PC-9 (cell line): ENCODE measurements around the gene CD4. TPM values are rescaled to one million over a fixed set of nuclear protein-coding genes. Genes with fewer than 3 reads are reported as not detected.

ENCODE experiments used
- BruUV-seq: library from RNA; stranded (reverse); fragments of 400-500 nt; replicated peaks from 2 replicates; lab custom pipeline; 2021; lab: Mats Ljungman, UMichigan
- CTCF ChIA-PET: fragments of 300-600 bp; sonication (Branson Sonifier 250); formaldehyde crosslinking; loops from one replicate; lab custom pipeline; 2022; ENCODE audit warnings: antibody characterized with exemption; lab: Charles Lee
- POLR2A ChIA-PET: fragments of 300-600 bp; sonication (Branson Sonifier 250); formaldehyde crosslinking; loops from one replicate; lab custom pipeline; 2022; ENCODE audit warnings: antibody characterized with exemption; ENCODE audit not compliant: unreplicated experiment; lab: Charles Lee
- DNase-seq, 2 experiments: peaks; one replicate each; pipeline versions ENCODE4 v3.0.0 to v3.0.0-alpha.2; 2015 to 2022; ENCODE audit warnings: mixed read lengths in 1 of 2
- H2AFZ ChIP-seq: fragments of 200-600 bp; sonication (generic); 2 replicates; pipeline ENCODE4 v1.8.1; 2017; ENCODE audit warnings: antibody characterized with exemption
- H3F3A ChIP-seq: fragments of 200-600 bp; sonication (generic); 2 replicates; pipeline ENCODE4 v1.8.1; 2017; ENCODE audit warnings: antibody characterized with exemption, mild to moderate bottlenecking, low read depth; ENCODE audit not compliant: insufficient read depth
- H3K27ac ChIP-seq: fragments of 200-600 bp; sonication (generic); 2 replicates; pipeline ENCODE4 v1.6.1; 2016; ENCODE audit warnings: mixed run types
- H3K27me3 ChIP-seq: fragments of 200-600 bp; sonication (generic); 2 replicates; pipeline ENCODE4 v1.6.1; 2016; ENCODE audit warnings: low read depth, mixed run types; ENCODE audit not compliant: insufficient read depth
- H3K36me3 ChIP-seq: fragments of 200-600 bp; sonication (generic); 2 replicates; pipeline ENCODE4 v1.6.1; 2016; ENCODE audit warnings: low read depth, mixed run types
- H3K4me1 ChIP-seq: fragments of 200-600 bp; sonication (generic); replicated peaks from 2 replicates; pipeline ENCODE4 v1.6.1; 2016; ENCODE audit warnings: mixed run types; ENCODE audit not compliant: insufficient read depth
- H3K4me2 ChIP-seq: fragments of 200-600 bp; sonication (generic); 2 replicates; pipeline ENCODE4 v1.6.1; 2017; ENCODE audit warnings: mixed run types
- H3K4me3 ChIP-seq: fragments of 200-600 bp; sonication (generic); 2 replicates; pipeline ENCODE4 v1.6.1; 2016; ENCODE audit warnings: mixed run types
- H3K79me2 ChIP-seq: fragments of 200-600 bp; sonication (generic); 2 replicates; pipeline ENCODE4 v1.6.1; 2017; ENCODE audit warnings: low read depth, mixed run types
- H3K9me2 ChIP-seq: fragments of 200-600 bp; sonication (generic); 2 replicates; pipeline ENCODE4 v1.8.1; 2017; ENCODE audit warnings: mild to moderate bottlenecking; ENCODE audit not compliant: insufficient read depth
- H3K9me3 ChIP-seq: fragments of 200-600 bp; sonication (generic); 2 replicates; pipeline ENCODE4 v1.8.1; 2016; ENCODE audit warnings: low read depth; ENCODE audit not compliant: insufficient read depth
- H4K20me1 ChIP-seq: fragments of 200-600 bp; sonication (generic); 2 replicates; pipeline ENCODE4 v1.8.1; 2017; ENCODE audit not compliant: insufficient read depth
- EZH2 ChIP-seq: fragments of 200-600 bp; sonication (generic); IDR thresholded peaks from 2 replicates; pipeline ENCODE4 v1.8.0; 2017; ENCODE audit warnings: antibody characterized with exemption, low read depth
- intact Hi-C: fragments of 100-400 bp; cut with micrococcal nuclease; formaldehyde crosslinking; loops from one replicate; pipeline ENCODE4 v1.10.0; 2022; ENCODE audit not compliant: unreplicated experiment
- total RNA-seq: library from RNA; stranded (reverse); gene quantifications from 2 replicates; pipeline ENCODE4 v1.2.3, GENCODE V29; 2021
- TF ChIP-seq, protein P1 (sequence below): fragments of 200-600 bp; sonication (generic); conservative IDR thresholded peaks from 2 replicates; pipeline ENCODE4 v1.6.1; 2017; ENCODE audit warnings: mixed run types, antibody characterized with exemption, mild to moderate bottlenecking, moderate library complexity

CD4 gene
- total RNA-seq, 1 experiment from 2014 or later = 1.0 TPM

DNA sequence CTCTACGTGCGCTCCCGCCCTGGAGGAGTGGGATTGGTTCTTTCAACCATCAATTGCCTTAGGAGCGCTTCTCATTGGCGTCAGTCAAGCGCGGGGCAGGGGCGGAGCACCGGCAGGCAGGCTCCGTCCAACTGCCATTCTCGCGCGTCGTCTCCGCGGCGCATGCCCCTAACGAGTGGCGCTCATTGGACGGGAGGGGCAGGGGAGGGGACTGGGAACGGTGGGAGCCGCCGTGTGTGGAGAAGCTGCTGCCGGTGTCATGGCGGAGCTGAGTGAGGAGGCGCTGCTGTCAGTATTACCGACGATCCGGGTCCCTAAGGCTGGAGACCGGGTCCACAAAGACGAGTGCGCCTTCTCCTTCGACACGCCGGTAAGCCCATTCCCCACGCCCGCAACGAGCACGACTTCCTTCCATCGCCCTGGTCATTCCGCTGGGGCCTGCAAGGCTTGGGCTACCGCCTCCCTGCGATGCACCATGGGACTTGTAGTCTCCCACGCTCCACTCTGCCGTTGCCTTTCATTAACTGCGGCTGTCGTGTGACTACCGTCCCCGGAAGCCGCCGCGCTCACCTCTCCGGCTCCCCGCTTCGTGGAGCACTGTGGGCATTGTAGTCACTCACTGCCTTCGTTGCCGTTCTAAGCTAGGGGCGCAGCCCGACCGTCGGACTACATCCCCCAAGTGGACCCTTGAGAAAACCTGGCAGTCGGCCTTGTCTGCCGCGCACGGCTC is 62.8 kb downstream of the CD4 start, which contains the start of gene USP5:
Gene USP5, plus strand, starts transcription at position 230 of the 730 bp plus-strand sequence. Its CDS starts 30 bp downstream, at position 260.
- peaks cover 48% of the 10 kb centered on the region for H3K79me2 ChIP-seq
- H3K36me3 ChIP-seq = peaks cover 14% of the 10 kb centered on the region
- H3K4me3 ChIP-seq = peak within 1 kb of the TSS; percentile 83
- H2AFZ ChIP-seq = peak within 1 kb of the TSS; percentile 91
- peak within 1 kb of the TSS; percentile 69 for H3K27ac ChIP-seq
- POLR2A ChIA-PET = interaction anchor here (0.5 to 3.1 kb wide), 18 partner anchors 16 to 801 kb away, joined by 3 to 31 read pairs (median 4); partner anchors contain the start of genes C12orf57, COPS7A, LPCAT3 and PTMS
- intact Hi-C loops = loop anchor here (1.0 to 5.0 kb wide), 11 partner anchors 15 to 285 kb away; partner anchors contain the start of genes LRRC23, MLF2, NOP2 and PTMS
- peaks cover 24% of the 10 kb centered on the region; the same call in 1 of the 2 replicates for H3F3A ChIP-seq
- no TSS peak for BruUV-seq
- peak within 1 kb of the TSS; percentile 96 for H3K4me2 ChIP-seq
- no peaks in the 10 kb centered on the region for H3K27me3 ChIP-seq
- H3K9me3 ChIP-seq = no peaks in the 10 kb centered on the region
- peaks cover 10% of the 10 kb centered on the region; the same call in 1 of the 2 replicates for H4K20me1 ChIP-seq
- CTCF ChIA-PET = interaction anchor here (0.6 to 2.0 kb wide), 14 partner anchors 16 to 294 kb away, joined by 3 to 17 read pairs (median 6); partner anchors contain the start of genes MLF2, PTMS, SPSB2 and ZNF384
- no peaks in the 10 kb centered on the region for H3K9me2 ChIP-seq
- no peak for TF ChIP-seq EZH2
- TF ChIP-seq, protein P1, sequence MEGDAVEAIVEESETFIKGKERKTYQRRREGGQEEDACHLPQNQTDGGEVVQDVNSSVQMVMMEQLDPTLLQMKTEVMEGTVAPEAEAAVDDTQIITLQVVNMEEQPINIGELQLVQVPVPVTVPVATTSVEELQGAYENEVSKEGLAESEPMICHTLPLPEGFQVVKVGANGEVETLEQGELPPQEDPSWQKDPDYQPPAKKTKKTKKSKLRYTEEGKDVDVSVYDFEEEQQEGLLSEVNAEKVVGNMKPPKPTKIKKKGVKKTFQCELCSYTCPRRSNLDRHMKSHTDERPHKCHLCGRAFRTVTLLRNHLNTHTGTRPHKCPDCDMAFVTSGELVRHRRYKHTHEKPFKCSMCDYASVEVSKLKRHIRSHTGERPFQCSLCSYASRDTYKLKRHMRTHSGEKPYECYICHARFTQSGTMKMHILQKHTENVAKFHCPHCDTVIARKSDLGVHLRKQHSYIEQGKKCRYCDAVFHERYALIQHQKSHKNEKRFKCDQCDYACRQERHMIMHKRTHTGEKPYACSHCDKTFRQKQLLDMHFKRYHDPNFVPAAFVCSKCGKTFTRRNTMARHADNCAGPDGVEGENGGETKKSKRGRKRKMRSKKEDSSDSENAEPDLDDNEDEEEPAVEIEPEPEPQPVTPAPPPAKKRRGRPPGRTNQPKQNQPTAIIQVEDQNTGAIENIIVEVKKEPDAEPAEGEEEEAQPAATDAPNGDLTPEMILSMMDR = no peak
- H3K4me1 ChIP-seq = peaks cover 25% of the 10 kb centered on the region
- peak; percentile 99 to 100 for DNase-seq

DNA sequence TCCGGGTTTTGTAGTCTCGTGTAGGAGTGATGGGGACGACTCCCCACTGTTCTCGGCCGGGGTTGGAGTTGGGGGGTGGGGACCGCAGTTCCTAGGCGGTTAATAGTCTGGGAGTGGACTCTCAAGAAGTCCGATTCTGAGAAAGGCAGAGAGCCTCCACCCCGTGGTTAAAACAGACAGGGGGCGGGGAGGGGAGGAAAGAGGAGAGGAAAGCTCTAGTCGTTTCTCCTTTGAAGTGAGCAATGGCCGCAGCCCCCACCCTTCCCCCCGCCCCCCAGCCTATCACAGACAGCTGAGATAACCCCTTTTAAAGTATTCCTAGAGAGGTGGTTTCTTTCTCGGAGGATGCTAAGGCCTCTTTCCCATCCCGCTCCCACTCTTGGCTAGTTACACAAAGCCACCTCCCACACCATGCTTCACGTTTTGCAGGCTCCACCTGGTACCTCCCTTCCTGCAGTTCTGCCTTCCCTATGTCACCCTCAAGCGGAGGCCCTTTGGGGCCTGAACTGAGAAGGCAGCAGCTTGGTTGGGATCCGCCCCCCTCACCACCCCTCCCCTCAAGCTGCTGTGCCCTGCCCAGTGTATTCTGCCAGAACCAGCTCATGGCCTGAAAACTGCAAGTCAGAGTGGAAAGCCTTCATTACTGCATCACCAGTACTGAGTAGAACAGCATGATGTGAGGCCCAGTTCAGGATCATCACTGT is 63.5 kb downstream of the CD4 start:
- peak overlapping the region; percentile 83 for H3K4me3 ChIP-seq
- H3K4me2 ChIP-seq = peak overlapping the region; percentile 96
- DNase-seq = peak; percentile 75 to 88
- POLR2A ChIA-PET = interaction anchor here (0.5 to 3.1 kb wide), 17 partner anchors 14 to 864 kb away, joined by 3 to 31 read pairs (median 4); partner anchors contain the start of genes C12orf57, COPS7A, MLF2 and PTMS
- peaks cover 48% of the 10 kb centered on the region for H3K79me2 ChIP-seq
- H3K36me3 ChIP-seq = peaks cover 19% of the 10 kb centered on the region
- intact Hi-C loops = loop anchor here (1.0 to 5.0 kb wide), 8 partner anchors 14 to 286 kb away; partner anchors contain the start of genes LRRC23, MLF2, NOP2 and PTMS
- no peak for TF ChIP-seq EZH2
- TF ChIP-seq, protein P1 = no peak
- H2AFZ ChIP-seq = peak overlapping the region; percentile 55; the same call in 1 of the 2 replicates
- BruUV-seq = no TSS peak
- H3F3A ChIP-seq = peaks cover 24% of the 10 kb centered on the region; the same call in 1 of the 2 replicates
- H3K4me1 ChIP-seq = peaks cover 25% of the 10 kb centered on the region
- H3K9me3 ChIP-seq = no peaks in the 10 kb centered on the region
- no peaks in the 10 kb centered on the region for H3K9me2 ChIP-seq
- peak overlapping the region; percentile 66 for H3K27ac ChIP-seq
- H3K27me3 ChIP-seq = no peaks in the 10 kb centered on the region
- H4K20me1 ChIP-seq = peaks cover 10% of the 10 kb centered on the region; the same call in 1 of the 2 replicates
- CTCF ChIA-PET = interaction anchor here (0.5 to 2.0 kb wide), 14 partner anchors 17 to 295 kb away, joined by 3 to 10 read pairs (median 5); partner anchors contain the start of genes MLF2, SPSB2 and ZNF384
